ENCODE measurements around the gene RND1.

DNA sequence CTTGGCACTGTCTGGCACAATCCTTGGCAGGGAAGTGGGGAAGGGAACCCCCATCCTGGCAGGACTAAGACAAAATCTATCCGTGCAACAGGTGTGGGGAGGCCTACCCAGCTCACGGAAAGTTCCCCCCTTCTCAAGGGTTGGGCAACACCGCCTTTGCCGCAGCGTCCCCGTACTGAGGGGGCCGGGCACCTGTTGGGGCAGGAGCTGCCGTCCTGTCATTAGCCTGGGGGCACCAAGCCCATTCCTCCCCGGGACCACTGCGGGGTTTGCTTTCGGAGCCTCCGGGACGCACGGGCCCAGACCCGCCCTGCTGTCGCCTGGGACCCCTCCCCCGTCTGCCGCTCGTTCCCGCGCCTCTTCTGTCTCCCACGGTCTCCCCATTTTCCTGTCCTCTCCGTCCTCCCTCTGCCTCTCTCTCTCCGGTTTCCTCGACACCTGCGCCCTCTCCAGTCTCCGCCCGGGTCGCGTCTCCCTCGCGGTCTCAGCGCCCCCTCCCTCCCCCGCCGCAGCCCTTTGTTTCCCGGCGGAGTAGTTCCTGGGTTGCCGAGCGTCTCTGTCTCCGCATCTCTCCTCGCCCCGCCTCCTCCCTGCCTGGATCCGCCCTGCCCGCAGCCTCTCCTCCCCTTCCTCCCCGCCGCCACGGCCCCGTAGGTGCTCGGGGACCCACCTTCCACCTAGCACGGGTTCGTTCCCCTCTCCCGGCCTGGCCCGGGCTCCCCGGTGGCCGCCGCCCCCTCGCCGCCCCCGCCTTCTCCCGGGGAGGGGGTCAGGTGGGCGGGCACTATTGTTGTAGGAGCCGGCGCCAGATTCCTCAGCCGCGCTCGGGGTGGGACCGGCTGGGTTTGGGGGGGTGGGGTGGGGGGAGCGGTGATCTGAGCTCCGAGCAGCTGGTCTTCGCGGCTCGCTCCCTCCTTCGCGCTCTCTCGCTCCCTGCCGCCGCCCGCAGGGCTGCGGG is 47.5 kb downstream of the RND1 start, which contains the start of gene CACNB3:
- TF ChIP-seq, protein P1, sequence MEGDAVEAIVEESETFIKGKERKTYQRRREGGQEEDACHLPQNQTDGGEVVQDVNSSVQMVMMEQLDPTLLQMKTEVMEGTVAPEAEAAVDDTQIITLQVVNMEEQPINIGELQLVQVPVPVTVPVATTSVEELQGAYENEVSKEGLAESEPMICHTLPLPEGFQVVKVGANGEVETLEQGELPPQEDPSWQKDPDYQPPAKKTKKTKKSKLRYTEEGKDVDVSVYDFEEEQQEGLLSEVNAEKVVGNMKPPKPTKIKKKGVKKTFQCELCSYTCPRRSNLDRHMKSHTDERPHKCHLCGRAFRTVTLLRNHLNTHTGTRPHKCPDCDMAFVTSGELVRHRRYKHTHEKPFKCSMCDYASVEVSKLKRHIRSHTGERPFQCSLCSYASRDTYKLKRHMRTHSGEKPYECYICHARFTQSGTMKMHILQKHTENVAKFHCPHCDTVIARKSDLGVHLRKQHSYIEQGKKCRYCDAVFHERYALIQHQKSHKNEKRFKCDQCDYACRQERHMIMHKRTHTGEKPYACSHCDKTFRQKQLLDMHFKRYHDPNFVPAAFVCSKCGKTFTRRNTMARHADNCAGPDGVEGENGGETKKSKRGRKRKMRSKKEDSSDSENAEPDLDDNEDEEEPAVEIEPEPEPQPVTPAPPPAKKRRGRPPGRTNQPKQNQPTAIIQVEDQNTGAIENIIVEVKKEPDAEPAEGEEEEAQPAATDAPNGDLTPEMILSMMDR (IDR thresholded peaks at IDR 0.05) = no peak
- no peak for TF ChIP-seq POLR2A (IDR thresholded peaks at IDR 0.05)

All from lower leg skin (tissue), 3 donors.